ENCODE data around the gene IKBKE. TPM values are rescaled to one million over a fixed set of nuclear protein-coding genes. Genes with fewer than 3 reads are reported as not detected.

Gene IKBKE
- total RNA-seq, 1 donor from 2014 or later: 6.3 TPM

DNA sequence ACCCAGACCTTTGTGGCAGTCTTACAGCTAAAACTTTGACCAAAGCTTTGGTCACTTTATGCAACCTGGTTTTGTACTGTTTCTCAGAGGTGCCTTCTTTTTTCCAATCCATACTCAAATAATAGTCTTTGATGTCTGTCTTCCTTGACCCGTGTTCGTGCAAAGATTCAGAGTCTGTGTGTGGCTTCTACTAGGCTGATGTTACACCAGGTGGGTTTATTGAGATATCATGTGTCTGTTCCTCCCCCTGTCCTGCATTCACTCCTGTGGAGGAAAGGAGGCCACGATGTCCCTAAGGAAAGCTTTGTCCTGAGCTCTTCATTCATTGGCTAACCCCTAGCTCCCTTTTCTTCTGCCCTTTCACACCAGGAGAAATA is 15.0 kb upstream of the IKBKE start:
- intact Hi-C loops (cut with DNase I): no loop called here
- TF ChIP-seq, protein P1, sequence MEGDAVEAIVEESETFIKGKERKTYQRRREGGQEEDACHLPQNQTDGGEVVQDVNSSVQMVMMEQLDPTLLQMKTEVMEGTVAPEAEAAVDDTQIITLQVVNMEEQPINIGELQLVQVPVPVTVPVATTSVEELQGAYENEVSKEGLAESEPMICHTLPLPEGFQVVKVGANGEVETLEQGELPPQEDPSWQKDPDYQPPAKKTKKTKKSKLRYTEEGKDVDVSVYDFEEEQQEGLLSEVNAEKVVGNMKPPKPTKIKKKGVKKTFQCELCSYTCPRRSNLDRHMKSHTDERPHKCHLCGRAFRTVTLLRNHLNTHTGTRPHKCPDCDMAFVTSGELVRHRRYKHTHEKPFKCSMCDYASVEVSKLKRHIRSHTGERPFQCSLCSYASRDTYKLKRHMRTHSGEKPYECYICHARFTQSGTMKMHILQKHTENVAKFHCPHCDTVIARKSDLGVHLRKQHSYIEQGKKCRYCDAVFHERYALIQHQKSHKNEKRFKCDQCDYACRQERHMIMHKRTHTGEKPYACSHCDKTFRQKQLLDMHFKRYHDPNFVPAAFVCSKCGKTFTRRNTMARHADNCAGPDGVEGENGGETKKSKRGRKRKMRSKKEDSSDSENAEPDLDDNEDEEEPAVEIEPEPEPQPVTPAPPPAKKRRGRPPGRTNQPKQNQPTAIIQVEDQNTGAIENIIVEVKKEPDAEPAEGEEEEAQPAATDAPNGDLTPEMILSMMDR (IDR thresholded peaks at IDR 0.05): no peak
- no peak overlapping the region for H3K27ac ChIP-seq
- no peak for DNase-seq (ENCODE audit: low spot score in 2 of 2)
- no peak overlapping the region for H3K4me3 ChIP-seq
- no peaks in the 10 kb centered on the region for H3K27me3 ChIP-seq
- peaks cover 31 to 54% of the 10 kb centered on the region in 2 donors for H3K36me3 ChIP-seq
- H3K9me3 ChIP-seq: no peaks in the 10 kb centered on the region
- no peaks in the 10 kb centered on the region for H3K4me1 ChIP-seq

DNA sequence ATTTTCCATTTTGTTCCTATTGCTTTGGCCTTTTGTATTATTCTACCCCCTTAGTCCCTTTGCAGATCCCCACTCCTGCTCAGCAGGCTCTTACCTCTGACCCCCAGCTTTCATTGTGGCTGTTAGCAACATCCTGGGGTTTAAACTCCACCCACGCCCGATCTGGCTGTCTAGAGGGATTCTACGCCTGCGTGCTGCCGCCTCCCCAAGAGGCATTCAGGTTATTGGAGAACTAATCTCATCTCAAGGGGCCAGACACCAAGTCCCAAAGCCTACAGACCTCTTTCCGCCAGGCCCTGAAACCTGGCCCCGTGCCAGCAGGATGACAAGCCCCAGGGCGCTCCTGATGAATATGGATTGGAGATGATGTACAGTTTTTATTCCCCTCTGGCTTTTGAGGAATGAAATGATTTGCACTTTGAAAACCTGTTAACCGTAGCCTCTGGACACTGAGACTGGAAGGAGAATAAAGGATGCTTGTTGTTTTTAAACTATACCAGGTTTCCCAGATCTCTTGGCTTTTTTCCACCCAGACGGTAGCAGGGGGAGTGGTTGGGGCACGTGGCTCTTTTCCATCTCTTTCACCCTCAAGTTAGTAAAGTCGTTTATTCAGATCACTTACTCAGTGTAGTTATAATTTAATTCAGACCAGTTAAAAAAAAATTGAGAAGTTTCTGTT is 14.5 kb upstream of the IKBKE start:
- no peaks in the 10 kb centered on the region for H3K27me3 ChIP-seq
- H3K4me3 ChIP-seq: no peak overlapping the region
- H3K9me3 ChIP-seq: no peaks in the 10 kb centered on the region
- H3K4me1 ChIP-seq: no peaks in the 10 kb centered on the region
- DNase-seq (ENCODE audit: low spot score in 2 of 2): no peak
- peaks cover 27 to 49% of the 10 kb centered on the region in 2 donors for H3K36me3 ChIP-seq
- intact Hi-C loops (cut with DNase I): no loop called here
- TF ChIP-seq, protein P1 (IDR thresholded peaks at IDR 0.05): no peak
- no peak overlapping the region for H3K27ac ChIP-seq

DNA sequence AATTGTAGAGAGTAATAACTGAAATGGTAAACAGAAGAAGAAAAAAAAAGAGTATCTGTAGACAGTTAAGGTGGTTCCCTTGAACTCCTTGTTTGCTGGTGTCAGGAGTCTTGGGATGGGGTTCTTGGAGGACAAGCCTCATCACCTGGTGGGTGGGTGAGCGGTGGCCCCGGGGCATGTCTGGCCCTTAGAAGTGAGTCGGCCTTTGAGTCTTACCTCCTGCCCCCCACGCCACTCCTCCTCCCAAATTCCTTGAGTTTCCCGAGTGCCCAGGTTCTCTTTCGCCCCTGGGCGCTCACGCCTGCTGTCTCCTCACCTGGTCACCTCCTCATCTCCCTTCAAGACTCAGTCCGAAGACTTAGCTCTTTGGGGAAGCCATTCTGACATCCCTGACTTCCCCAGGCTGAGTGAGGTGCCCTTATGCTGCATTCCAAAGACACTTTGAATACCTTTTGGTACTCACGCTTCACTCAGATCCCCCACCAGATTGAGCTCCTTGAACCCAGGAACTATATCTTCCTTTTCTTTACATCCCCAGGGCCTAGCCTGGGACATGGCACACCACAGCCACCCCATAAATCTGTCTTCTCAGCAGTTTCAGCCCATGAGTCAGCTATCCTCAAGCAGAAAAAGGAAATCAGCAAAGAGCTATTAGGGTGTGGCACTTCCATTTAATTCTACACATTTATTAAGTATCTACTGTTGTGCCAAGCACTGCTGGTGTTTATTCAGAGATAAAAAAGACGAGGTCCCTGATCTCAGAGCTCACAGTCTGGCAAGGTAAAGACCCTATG is 13.5 kb upstream of the IKBKE start:
- intact Hi-C loops (cut with DNase I): no loop called here
- H3K27ac ChIP-seq: no peak overlapping the region

DNA sequence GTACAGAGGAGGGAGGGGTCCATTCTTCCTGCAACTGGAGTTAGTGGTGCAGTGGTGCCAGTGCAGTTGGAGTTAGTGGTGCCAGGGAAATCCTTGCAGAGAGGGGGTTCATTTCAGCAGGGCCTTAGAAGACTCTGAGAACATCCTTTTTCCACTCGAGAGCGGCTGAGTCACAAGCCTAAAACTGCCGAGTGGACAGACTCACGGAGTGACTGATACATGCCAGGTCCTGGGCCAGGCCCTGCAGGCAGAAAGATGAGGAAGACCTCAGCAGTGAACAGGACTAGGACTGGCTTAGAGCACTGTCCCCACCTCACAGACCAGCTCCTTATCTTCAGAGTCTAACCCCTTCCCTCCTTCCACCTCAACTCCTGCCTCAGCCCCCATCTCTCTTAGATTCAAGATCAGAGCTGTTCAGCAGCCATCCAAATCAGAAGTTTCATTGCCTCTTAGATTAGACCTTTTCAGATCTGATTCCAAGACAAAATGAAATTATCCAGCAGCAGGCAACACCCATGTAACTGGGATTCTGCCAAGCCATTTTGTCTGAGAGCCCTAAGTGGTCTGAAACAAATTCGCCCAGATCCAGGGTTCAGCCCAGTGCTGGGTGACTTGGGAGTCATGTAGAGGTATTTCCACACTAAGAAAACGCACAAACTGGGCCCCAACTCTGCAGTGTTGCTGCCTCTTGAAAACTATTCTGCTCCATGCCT is 12.7 kb upstream of the IKBKE start:
- TF ChIP-seq, protein P1 (IDR thresholded peaks at IDR 0.05): no peak
- Histone ChIP-seq H3K36me3 (peaks cover 21 to 36% of the 10 kb centered on the region in 2 donors), H3K4me1 (no peaks in the 10 kb centered on the region), H3K27ac (no peak overlapping the region), H3K4me3 (no peak overlapping the region), H3K9me3 (no peaks in the 10 kb centered on the region), H3K27me3 (no peaks in the 10 kb centered on the region)
- intact Hi-C loops (cut with DNase I): no loop called here
- DNase-seq (ENCODE audit: low spot score in 2 of 2): peak in 1 of 2 donors; percentile 65

More for the DNA sequence above, 13.5 kb upstream of the IKBKE start:
- no peak for DNase-seq (ENCODE audit: low spot score in 2 of 2)
- TF ChIP-seq, protein P1 (IDR thresholded peaks at IDR 0.05): no peak
- Histone ChIP-seq H3K4me3 (no peak overlapping the region), H3K36me3 (peaks cover 25 to 39% of the 10 kb centered on the region in 2 donors), H3K9me3 (no peaks in the 10 kb centered on the region), H3K27me3 (no peaks in the 10 kb centered on the region), H3K4me1 (no peaks in the 10 kb centered on the region)

DNA sequence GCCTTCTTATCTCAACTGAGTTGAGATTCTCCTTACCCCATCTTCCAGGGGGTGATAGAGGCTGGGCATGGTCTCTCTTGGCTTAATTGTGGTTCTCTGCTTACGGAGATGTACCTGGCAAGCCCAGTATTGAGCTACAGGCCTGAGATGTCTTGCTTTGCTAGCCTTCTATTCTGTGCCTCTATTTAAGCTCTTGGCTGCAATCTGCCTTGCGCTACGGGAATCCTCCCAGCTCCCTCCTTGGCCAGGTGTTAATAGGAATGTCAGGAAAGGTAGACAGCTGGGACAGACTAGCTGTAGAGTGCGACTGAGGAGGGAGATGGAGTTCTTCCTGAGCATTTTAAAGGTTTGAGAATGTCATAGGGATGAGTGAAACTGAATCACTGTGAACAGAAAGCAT is 10.6 kb upstream of the IKBKE start:
- H3K9me3 ChIP-seq: no peaks in the 10 kb centered on the region
- DNase-seq (ENCODE audit: low spot score in 2 of 2): no peak
- no peak overlapping the region for H3K27ac ChIP-seq
- no peak overlapping the region for H3K4me3 ChIP-seq
- H3K36me3 ChIP-seq: peaks cover 12 to 17% of the 10 kb centered on the region in 2 donors
- H3K27me3 ChIP-seq: no peaks in the 10 kb centered on the region
- intact Hi-C loops (cut with DNase I): no loop called here
- H3K4me1 ChIP-seq: no peaks in the 10 kb centered on the region
- TF ChIP-seq, protein P1 (IDR thresholded peaks at IDR 0.05): no peak
